HG02571 (cell line): ENCODE measurements around the gene GNAL.

Experiments used
- ATAC-seq: cut with Tn5 transposase; IDR thresholded peaks from one replicate; pipeline ENCODE4 v1.9.1; 2021; ENCODE audit warnings: mild to moderate bottlenecking, moderate library complexity; ENCODE audit not compliant: unreplicated experiment

Gene GNAL

GRCh38 chr18:11800566-11801334 is 111.7 kb downstream of the GNAL start:
- no peak for ATAC-seq

DNA sequence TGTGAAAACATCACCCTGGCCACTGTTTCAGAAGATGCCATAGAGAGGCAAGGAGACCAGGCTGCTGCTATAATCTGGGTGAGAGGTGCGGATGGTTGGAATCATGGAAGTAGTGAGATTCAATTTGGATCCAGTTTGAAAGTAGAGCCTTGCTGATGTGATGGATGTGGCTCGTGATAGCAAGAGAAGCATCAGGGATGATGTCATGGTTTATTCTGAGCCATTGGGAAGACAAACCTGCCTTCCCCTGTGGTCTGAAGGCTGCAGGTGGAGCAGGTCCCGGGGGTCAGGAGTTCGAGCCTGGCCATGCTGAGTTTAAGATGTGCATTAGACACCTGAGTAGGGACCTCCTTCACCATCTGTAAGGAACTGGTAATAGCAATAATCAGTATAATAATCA is 112.5 kb downstream of the GNAL start:
- no peak for ATAC-seq

- no peak for ATAC-seq
Measured at GRCh38 chr18:11802158-11802557, 113.1 kb downstream of the GNAL start.

- ATAC-seq = no peak
Measured at GRCh38 chr18:11802586-11802985, 113.5 kb downstream of the GNAL start.

- ATAC-seq = no peak
Measured at GRCh38 chr18:11807233-11807632, 118.2 kb downstream of the GNAL start.

- ATAC-seq = no peak
Measured at GRCh38 chr18:11808001-11808855, 119.2 kb downstream of the GNAL start.

GRCh38 chr18:11809895-11810294 is 120.8 kb downstream of the GNAL start:
- no peak for ATAC-seq

DNA sequence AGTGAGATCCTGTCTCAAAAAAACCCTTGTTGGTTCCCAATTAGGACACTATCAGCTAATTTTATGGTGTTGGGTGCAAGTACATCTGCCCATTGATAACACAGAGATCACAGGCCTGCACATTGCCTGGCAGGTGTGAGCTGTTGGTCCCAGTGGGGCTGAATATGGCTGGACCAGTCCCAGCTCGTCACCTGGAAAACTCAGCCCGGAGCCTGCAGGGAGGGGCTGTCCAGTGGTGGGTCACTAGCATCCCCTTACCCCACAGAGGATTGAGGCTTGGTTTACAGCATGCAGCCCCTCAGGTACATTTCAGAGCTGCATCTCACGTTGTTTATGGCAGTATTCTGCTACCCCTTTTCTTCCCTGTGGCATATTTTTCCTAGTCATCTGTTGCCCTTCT is 121.3 kb downstream of the GNAL start:
- ATAC-seq = no peak

DNA sequence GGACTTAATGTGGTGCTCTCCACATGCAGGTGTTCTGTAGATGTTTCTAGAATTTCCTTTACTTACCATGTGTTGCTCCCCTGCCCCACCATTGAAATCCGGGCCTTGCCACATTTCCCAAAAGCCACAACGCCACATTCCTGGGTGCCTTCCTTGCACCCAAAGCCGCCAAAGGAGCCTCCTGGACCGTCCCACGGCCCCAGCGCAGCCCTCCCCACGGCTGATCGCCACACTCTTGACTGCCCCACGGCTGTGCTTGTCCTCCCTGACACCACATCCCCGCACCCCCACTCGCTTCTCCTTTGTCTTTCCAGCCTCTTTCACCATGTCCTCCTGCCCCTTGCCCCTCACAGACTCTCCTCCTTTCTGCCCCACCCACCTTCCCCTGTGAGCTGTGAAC is 121.9 kb downstream of the GNAL start:
- no peak for ATAC-seq

DNA sequence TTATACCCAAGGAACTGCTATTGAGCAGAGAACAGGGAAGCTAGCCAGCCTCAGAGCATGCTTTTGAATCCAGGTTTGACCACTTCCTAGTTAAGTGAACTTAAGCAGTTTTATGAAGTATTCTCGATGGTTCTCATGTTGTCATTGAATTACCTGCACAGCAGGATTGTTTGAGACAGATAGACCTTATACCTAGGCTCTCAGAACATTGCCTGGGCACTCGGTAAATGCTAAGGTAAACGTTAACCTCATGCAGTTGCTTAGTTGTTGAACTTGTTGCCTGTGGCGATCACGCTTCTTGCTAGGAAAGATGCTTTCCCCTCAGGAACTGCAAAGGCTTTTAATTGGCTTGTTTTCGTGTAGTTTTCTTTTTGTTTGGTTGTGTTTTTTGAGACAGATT is 128.2 kb downstream of the GNAL start:
- no peak for ATAC-seq

DNA sequence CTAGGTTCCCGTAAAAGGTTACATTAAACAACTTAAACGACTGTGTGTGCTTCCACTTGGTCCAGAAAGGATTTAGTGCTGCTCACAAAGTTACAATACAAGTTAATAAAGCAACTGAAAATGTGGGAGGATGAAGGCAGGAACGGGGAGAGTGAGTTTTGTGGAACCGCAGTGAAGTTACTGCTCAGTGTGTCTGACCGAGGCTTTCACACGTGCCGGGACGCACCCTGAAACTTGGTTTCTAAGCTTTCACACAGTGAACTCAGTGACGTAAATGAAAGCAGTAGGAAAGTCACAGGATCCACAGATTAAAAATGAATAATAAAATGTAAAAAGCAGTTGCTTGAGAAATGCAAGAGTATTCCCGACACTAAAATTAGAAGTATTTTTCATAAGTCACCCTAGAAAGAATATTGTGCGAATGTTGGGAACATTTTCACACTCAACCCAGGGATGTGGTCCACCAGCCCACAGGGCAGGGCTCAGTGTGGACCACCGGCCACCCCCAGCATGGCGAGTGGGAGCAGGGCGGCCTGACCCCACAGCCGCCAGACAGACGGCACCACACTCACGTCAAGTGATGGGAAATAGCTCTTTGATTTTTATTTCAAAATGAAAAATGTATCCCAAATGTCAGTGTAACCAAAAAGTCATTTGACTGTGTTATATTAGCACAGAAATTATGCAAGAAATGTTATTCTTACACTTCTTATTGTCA is 129.6 kb downstream of the GNAL start:
- no peak for ATAC-seq

DNA sequence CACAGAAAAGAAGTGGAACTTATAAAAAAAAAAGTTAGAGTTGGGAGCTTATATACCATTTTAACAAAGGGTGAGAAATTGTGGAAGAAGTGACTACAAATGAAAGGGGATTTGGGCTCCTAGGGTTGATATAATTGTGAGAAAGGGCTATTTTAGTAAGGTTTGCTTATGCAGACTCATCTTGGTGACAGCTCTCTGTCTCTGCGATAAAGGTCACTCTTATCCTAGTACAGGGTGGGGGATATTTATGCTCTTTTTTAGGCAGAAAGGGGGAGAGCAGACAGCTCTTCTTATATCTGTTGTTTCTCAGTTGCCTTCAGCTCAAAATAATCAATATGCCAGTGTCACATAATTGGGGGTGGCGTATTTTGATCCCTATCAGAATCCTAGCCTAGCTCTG is 130.9 kb downstream of the GNAL start:
- no peak for ATAC-seq

- no peak for ATAC-seq
Measured at GRCh38 chr18:11820697-11821096, 131.6 kb downstream of the GNAL start.

DNA sequence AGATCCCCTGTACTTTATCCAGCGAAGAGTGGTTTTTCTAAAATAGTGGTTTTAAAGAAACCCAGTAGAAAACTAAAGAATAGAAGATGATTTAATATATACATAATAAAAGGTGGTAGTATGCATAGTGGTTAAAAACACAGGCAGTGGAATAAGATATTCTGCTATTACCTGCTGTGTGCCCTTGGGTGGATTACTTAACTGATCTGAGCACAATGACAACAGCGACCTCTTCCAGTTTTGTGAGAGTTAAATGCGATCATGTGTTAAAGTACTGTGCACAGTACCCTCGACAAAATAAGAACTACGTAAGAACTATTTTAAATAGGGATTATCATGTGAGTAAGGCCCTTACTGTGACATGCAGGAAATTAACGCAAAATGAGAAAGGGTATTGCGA is 132.1 kb downstream of the GNAL start:
- ATAC-seq = no peak

DNA sequence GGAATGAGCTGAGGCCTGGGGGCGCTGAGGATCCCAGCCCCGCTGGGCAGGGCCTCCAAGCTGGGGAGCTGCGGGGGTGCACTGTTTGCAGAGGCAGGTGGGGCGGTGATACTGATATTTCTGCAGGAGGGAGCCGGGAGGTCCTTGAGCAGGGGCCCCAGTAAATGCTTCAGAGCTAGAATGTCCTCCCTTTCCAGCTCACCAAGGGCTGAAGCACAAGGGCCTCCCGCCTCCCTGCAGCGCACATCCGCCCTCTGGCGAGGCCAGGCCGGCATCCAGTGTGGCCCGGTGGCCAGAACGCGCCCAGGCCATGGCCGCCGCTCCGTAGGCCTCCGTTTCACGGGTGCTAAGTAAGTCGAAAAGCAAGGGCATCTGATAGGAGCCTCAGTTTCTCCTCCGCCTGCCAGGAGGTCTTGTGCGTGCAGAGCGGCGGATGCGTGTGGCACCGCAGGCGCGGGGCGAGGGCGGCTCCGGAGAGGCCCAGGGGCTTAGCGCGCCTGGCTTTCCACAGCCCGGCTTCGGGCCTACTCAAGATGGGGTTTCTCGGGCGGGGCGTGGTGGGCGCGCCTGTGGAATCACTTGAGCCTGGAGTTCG is 132.7 kb downstream of the GNAL start:
- no peak for ATAC-seq

- no peak for ATAC-seq
Measured at GRCh38 chr18:11823545-11823944, 134.5 kb downstream of the GNAL start.

DNA sequence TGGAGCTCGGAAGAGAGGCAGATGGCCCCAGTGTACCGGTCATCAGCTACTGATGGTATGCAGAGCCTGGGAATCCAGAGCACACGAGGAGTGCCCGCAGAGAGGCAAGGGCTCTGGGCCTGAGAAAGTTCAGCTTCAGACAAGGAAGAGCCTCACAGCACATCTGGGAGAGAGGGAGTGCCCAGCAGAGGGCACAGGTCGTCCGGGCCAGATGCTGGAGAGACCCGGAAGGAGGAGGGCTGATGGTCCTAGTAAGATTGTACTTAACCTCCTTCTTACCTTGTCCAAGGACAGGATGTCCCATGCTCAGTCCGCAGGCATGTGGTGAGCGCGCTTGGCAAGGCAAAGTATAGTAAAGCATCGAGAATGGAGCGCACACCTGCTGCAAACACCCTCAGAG is 137.8 kb downstream of the GNAL start:
- no peak for ATAC-seq

DNA sequence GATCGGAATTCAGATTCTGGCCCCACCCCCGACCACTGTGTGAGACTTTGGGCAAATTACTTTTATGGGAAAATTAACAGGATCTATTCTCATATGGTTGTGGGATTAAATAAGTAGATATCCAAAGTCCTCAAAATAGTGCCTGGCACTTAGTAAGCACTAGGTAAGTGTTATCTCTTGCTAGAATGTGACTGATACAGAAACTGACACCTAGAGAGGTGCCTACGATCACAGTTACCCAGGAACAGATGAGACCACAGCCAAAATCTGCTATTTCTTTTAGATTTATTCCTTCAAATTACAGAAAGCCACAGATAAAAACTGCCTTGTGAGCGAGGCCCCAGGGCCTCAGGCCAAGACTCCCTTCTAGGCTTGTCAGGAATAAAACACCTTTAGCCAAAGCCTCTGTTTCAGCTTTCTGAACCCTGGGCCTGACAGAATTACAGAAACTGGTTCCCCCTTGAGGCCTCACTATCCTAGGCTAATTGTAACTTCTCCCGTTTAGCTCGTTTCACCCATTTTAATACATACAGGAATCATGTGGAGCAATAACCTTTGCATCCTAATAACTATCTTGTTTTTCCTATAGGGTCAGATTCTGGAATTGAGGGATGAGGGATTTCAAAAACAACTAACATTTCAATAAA is 139.8 kb downstream of the GNAL start:
- no peak for ATAC-seq

GRCh38 chr18:11830585-11830984 is 141.5 kb downstream of the GNAL start:
- no peak for ATAC-seq

GRCh38 chr18:11831921-11832320 is 142.9 kb downstream of the GNAL start:
- no peak for ATAC-seq

- no peak for ATAC-seq
Measured at GRCh38 chr18:11834772-11835171, 145.7 kb downstream of the GNAL start.
